Activated CD8-positive, alpha-beta memory T cell treated with anti-CD3 and anti-CD28 coated beads, Interleukin-2, amount 50 U/mL, for 24 hours (primary cell): ENCODE measurements around the gene SIGLEC12.
"Not testable (repeated sequence)": the region's sequence is repeated elsewhere in the genome, so short reads cannot be mapped to it uniquely, and the experiment has no call there.

Source experiments
- DNase-seq: peaks from one replicate; pipeline ENCODE4 v3.0.0-alpha.2; 2020; ENCODE audit errors: extremely low read depth

SIGLEC12 gene

GRCh38 chr19:51480590-51480989 is 21.0 kb downstream of the SIGLEC12 start:
- no peak for DNase-seq

GRCh38 chr19:51479531-51480331 is 21.9 kb downstream of the SIGLEC12 start:
- no peak for DNase-seq

DNA sequence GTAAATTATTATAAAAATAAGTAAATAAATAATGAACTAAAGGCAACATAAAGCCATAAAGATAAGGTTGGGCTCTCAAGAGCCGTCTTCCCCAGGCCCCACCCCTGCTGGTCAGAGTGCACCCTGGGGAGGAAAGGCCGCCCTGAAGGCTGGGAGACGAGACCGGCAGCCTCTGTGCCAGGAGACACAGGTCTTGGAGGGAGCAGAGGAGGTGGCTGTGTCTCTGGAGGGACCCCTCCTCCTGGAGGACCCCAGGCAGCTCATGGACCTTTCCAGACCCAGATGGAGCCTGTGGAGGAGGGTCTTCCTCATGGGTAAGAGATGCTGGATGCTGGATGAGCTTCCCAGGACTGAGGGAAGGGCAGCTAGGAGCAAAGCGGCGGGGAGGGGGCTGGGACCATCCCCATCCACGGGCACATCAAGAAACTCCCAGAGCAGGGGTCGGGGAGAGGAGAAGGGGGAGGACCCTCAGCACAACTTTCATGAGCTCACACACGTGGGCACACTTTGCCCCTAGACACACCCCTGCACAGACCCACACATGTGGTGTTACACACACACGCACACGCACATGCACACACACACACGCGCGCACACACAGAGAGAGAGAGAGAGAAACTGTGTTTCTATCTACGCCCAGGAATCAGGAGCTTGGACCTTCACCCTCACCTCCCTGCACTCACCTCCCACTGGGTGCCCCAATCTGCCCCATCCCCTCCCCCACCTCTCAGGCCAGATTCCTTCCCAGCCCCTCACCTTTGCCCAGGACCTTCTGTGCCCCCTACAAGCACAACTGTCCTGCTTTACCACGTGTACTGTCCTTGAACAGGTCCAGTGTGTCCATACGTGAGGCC is 23.0 kb downstream of the SIGLEC12 start, which contains the start of gene CEACAM18:
TSS of gene CEACAM18 (plus strand) at position 159 of the 854 bp plus-strand sequence.
- no peak for DNase-seq

DNA sequence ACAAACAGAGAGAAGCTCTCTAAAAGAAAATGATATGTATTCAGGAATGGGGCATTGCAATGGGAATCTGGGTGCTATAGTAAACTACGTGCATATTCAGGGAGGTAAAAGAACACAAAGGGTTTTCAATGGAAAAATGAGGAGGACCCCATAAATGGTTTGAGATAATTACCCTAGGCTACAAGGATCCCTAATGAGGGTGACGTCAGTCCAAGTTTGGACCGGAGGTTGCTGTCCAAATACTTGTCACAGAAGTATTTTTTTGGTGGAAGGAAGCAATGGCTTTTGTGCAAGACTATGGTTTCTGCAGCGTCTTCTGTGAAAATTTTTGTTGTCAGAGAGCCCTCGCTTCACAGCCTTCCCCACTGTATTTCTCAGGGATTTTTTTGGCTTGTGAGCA is 24.3 kb downstream of the SIGLEC12 start:
- no peak for DNase-seq

DNA sequence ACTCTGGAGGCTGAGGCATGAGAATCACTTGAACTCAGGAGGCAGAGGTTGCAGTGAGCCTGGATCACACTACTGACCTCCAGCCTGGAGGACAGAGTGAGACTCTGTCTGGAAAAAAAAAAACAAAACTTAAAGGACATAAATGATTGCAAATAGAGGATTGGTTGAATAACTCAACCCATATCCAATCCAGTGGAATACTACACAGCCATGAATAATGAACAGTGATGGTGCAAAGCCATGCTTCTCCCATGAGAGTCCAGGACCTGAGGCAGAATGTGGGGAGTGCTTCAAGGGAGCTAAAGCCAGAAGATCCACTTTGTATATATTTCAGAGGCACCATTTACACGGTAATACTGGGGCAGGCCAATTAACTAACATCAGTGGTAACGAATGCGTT is 25.4 kb downstream of the SIGLEC12 start:
- DNase-seq, result no peak

GRCh38 chr19:51473009-51473707 is 28.4 kb downstream of the SIGLEC12 start:
- peak; percentile 78 for DNase-seq

GRCh38 chr19:51472607-51473006 is 29.0 kb downstream of the SIGLEC12 start:
- DNase-seq, result no peak

DNA sequence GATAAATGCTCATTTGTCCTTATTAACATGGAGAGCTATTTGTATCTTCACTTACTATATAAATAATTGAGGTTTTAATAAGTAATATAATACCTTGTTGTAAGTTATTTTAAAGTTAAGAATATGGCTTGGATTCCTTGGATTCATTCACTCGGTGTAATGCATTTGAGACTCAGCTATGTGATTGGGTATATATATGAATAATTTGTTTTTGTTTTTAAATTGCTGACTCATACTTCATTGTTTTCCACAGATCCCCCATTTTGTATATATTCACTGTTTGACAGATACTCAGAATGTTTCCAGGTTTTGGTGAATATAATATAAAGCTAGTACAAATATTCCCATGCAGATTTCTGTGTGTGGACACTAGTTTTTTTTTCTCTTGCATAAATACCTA is 30.1 kb downstream of the SIGLEC12 start:
- no peak for DNase-seq

DNA sequence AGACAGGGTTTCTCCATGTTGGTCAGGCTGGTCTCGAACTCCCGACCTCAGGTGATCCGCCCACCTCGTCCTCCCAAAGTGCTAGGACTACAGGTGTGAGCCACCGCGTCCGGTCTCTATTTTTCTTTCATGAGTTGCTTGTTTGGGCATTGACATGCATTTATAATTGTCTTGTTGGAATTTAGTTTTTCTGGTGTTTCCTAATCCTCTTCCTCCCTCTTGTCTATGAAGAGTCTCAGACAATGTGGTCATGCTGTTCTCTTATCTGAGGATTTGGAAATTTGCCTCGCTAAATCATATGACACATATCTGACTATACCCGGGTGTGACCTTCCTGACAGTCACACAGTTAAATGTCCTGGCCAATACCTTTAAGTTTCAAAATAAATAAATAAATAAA is 30.6 kb downstream of the SIGLEC12 start:
- no peak for DNase-seq

DNA sequence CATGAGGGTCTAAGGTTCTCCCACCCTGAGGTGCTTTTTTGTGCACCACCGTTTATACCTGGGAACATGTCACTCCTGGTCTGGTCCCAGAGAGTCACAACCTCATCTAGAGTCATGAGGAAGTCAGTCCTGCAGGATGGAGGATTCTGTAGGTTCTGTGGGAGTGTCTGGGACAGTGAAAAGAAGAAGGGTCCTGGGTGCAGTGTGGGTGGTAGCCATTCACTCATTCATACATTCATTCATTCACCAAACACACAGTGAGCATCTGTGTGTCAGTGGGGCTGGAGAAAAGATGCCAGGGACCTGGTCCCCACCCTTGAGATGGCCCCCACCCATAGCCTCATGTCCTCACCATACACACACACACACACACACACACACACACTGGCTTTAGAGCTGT is 32.0 kb downstream of the SIGLEC12 start:
- no peak for DNase-seq

- no peak for DNase-seq
Measured at GRCh38 chr19:51469162-51469561, 32.4 kb downstream of the SIGLEC12 start.

- no peak for DNase-seq
Measured at GRCh38 chr19:51468545-51468920, 33.1 kb downstream of the SIGLEC12 start.

GRCh38 chr19:51467864-51468544 is 33.6 kb downstream of the SIGLEC12 start:
- no peak for DNase-seq

DNA sequence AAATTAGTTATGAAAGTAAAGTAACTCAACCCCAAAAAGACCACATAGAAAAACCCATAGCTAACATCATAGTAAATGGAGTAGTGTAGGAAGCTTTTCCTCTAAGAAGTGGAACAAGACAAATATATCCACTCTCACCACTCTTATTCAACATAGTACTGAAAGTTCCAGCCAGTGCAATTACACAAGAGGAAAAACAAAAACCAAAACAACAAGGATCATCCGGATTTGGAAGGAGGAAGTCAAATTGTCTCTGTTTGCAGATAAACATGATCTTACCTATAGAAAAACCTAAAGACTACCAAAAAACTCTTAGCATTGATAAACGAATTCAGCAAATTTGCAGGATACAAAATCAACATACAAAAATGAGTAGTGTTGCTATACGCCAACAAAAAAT is 34.9 kb downstream of the SIGLEC12 start:
- no peak for DNase-seq

DNA sequence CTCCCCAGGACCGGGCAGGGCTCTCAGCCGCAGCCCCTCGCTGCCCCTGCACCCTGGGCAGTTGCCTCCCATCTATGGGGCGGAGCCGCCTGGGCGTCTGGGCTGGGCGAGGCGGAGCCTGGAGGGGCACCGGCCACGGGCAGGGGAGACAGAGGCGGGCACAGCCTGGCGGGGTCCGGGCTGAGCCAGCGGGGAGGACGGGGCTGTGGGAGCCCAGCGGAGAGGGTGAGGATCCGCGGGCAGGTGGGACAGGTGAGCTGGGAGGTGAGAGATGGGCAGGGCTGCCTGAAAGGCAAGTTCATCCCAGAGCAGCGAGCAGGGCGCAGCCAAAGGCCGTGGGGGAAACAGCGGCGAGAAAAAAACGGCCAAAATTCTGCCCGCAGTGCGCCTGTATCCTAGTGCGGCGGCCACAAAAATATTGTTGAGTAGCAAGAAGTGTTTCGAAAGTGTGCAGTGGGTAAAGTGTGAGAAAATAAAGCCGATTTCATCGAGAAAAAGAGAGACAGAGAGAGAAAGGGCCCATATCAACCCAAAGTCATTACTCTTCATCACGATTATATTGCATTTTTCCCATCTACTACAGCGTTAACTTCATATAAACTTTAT is 37.5 kb downstream of the SIGLEC12 start:
- DNase-seq, result not testable (repeated sequence)

- DNase-seq, result no peak
Measured at GRCh38 chr19:51462681-51463080, 38.9 kb downstream of the SIGLEC12 start.

DNA sequence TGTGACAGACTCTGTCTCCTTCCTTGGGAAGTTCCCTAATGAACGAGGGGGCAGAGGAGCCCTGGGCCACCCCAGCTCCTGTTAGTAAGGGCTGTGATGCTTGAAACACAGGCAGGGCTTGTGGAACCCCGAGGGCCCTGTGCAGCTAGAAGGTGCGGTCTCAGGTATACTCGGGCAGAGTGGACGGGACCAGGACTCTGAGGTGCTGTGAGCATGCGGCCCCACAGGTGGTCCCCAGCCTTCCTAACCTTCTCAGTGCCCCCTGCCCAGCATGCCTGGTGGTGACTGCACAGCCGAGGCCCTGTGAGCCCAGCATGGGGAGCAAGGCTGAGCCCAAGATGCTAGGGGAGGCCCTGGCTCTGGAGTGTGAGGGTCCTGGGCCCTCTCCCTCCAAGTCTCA is 39.3 kb downstream of the SIGLEC12 start:
- no peak for DNase-seq

- no peak for DNase-seq
Measured at GRCh38 chr19:51461723-51462161, 39.9 kb downstream of the SIGLEC12 start.

DNA sequence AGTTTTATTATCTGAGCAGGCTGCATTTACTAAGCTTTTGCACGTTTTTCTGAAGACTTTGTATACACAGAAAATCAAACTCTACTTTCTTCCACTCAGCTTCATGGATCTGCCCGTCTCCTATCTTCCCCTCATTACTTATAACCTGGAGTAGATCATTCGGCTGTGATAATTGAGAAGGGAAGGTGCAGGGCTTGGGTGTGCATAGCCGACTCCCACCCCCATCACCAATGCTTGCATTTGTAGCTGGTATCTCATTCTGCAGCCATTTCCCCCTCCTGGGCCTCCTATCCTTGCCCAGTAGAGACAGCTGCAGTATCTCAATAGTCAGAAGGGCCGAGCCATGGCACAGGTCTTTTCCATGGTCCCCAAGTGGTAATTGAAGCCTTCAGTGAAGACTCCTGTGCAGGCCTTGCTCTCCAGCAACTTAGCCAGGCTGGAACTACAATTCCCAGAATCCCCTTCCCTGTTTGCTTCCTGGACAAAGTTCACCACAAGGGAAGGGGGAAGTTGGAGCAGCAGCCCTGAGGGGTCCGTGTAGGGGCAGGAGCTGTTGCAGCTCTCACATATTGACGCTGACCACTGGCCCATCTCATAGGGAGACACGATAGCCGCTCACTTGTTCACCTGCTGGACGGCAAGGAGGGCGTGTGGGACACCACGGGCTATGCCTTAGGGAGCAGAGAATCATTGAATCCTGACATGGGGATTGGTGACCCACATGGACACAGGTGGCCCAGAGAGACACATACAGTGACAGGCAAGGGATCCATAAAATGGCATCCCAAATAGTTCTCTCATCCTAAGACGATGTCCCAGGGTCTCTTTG is 41.2 kb downstream of the SIGLEC12 start:
- DNase-seq, result no peak

GRCh38 chr19:51458899-51459505 is 42.6 kb downstream of the SIGLEC12 start:
- no peak for DNase-seq
